GM12801 (cell line): ENCODE results near the gene CSH1.
"Not testable (repeated sequence)": the region's sequence is repeated elsewhere in the genome, so short reads cannot be mapped to it uniquely, and the experiment has no call there.

ENCODE experiments used
- TF ChIP-seq, protein P1 (sequence below): IDR thresholded peaks from one replicate; pipeline ENCODE4 v1.5.1; 2011; ENCODE audit warnings: control low read depth; ENCODE audit not compliant: insufficient read length; ENCODE audit errors: extremely low read depth

Gene CSH1

DNA sequence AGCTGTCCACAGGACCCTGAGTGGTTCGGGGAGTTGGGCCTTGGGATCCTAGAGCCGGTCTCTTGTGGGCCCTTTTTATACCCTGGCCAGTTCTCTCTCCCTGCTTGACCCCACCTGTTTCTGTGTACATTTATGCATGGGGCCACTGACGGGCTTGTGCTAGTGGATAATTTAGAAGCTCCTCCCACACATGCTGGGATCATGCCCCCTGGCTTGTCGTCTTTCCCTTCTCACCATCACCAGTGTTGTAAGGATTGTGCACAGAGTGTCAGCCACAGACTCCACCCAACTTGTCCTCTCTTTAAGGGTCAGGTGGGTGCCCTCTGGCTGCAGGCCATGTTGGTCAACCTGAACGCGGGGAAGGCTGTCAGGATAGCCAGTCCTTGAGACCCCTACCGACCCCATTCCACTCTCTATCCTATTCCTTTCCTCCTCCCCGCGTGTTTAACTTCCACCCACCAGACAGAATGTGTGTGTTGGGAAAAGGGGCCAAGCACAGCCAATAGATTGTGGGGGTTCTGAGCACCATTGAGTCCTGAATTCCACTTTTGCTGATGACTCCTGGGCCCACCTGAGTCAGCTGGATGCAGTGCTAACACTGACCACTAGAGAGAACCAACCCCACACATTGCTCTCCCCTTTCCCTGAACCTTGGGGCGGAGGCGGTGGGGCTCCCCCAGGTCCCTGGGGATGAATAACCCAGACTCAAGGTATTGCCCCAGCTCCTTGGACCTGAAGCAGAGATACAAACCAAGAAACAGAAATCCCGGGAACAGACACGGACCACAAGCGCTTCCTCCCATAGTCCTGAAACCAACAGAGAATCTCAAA, at the start of gene CSH1:
Gene CSH1 (minus strand): TSS at position 51 of the 831 bp plus-strand sequence. CDS start 63 bp downstream, outside the sequence.
- TF ChIP-seq, protein P1, sequence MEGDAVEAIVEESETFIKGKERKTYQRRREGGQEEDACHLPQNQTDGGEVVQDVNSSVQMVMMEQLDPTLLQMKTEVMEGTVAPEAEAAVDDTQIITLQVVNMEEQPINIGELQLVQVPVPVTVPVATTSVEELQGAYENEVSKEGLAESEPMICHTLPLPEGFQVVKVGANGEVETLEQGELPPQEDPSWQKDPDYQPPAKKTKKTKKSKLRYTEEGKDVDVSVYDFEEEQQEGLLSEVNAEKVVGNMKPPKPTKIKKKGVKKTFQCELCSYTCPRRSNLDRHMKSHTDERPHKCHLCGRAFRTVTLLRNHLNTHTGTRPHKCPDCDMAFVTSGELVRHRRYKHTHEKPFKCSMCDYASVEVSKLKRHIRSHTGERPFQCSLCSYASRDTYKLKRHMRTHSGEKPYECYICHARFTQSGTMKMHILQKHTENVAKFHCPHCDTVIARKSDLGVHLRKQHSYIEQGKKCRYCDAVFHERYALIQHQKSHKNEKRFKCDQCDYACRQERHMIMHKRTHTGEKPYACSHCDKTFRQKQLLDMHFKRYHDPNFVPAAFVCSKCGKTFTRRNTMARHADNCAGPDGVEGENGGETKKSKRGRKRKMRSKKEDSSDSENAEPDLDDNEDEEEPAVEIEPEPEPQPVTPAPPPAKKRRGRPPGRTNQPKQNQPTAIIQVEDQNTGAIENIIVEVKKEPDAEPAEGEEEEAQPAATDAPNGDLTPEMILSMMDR = not testable (repeated sequence)

DNA sequence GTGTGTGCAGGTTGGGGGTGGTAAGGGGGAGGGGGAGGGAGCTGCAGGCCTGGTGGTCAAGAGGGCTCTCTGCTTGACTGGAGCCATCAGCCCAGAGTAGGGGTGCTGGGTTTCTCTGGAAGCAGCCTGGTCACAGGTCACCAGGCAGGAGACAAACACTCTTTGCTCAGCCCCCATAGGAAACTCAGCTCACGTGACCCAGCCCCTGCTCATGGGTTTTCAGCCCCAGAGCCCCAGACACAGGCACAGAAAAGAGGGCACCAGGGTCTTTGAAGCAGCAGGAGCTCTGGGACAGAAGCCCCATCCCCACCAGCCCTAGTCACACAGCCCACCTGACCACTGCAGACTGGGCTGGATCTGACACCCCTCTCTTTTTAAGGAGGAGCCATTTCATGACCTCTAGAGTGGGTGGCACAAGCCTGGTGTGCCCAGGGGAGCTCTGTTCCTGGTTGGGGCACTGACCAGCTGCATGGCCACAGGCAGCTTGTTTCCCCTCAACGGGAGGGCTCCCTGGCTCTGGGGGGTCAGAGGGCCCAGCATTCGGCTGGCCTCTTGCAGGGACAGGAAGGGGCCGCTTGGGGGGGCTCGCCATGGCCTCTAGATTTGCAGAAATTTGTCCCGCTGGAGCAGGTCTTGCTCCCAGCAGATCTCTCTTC, 49.5 kb upstream of the CSH1 start:
- TF ChIP-seq, protein P1 = no peak

DNA sequence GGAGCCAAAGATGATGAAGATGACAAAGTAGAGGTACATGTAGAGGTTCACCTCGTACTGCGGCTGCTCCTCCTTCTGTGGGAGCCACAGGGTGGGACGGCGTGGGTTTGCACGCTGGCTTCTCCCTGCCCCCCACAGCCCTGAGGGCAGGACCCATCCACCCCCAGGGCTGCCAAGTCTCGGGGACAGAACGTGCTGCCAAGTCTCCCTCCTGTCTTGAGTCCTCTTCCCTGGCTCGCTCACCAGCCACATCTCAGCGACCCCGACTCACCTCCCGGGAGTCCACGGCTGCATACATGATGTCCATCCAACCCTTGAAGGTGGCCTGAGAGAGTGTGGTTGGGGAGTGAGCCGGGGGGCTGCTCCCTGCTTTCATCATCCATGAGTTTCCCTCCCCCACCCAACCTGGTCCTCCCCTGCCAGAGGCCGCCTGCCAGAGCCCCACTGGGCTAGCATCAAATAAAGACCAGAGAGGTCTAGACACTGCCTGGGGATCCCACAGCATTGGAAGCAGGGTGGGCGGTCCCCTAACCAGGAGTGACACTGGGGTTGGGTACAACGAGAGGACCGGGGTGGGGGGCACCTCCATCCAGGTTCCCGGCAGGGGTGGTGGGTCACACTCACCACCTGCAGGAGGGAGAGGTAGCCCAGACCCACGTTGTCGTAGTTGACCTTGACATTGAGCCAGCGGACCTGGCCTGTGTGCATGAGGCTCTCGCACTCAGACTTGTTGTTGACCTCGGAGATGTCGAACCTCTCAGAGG, 48.5 kb upstream of the CSH1 start:
- TF ChIP-seq, protein P1 = no peak

- TF ChIP-seq, protein P1 = no peak
These were observed 47.4 kb upstream of the CSH1 start for GRCh38 chr17:63943745-63944144.

- TF ChIP-seq, protein P1 = no peak
These were observed 46.1 kb upstream of the CSH1 start for GRCh38 chr17:63942309-63942985.

DNA sequence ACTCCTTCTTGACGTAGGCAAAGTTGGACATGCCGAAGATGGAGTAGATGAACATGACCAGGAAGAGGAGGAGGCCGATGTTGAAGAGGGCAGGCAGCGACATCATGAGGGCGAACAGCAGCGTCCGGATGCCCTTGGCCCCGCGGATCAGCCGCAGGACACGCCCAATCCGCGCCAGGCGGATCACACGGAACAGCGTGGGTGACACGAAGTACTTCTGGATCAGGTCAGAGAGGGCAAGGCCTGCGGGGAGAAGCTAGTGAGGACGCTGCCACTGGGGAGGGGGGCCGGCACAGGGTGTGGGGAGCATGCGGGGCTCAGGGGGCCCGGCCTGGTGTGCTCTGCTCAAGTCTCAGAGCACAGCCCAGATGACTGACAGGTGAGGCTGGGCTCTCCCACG, 45.4 kb upstream of the CSH1 start:
- TF ChIP-seq, protein P1 = no peak
